HEK293 (cell line): ENCODE results near the gene PTX4.

Experiments
- ZBTB1 ChIP-seq: fragments of 450-650 bp; formaldehyde crosslinking; IDR thresholded peaks from 2 replicates; pipeline ENCODE4 v1.5.1; 2016; ENCODE audit warnings: missing biosample characterization, missing genetic modification characterization
- ZNF37A ChIP-seq: fragments of 450-650 bp; IDR thresholded peaks from 2 replicates; pipeline ENCODE4 v1.5.1; 2018; ENCODE audit warnings: missing biosample characterization, missing genetic modification characterization
- TF ChIP-seq, protein P1 (sequence below): fragments of 450-650 bp; formaldehyde crosslinking; IDR thresholded peaks from 2 replicates; pipeline ENCODE4 v1.5.1; 2016; ENCODE audit warnings: missing biosample characterization, missing genetic modification characterization

DNA sequence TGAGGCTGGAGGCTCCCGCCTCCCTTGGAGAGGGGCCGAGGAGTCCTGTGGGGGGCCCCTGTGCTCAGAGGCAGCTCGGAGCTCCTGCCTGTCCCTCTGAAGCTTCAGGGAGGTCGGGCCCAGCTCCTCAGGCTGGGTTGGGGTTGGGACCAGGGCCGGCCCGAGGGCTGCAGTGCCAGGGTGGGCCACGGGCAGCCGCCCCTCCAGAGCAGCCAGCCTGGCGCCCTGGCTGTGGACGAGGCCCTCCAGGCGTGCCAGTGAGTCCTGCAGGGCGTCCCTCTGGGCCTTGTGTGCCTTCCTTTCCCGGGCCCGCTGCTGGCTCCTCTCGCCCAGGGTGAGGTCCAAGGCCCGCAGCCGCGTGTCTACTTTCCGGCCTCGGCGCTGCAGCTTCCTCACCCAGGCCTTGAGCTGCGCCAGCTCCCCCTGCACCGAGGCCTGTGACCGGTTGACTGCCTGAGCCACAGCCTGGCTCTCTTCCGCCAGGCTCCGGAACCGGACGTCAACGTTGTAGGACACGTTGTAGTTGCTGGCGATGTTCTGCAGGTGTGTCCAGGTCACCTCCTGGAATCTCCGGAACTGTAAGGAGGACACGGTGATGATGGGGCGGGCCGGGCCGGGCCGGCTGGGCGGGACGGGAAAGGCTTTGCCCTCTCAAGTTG lies 1.2 kb downstream of the PTX4 start:
- TF ChIP-seq, protein P1, sequence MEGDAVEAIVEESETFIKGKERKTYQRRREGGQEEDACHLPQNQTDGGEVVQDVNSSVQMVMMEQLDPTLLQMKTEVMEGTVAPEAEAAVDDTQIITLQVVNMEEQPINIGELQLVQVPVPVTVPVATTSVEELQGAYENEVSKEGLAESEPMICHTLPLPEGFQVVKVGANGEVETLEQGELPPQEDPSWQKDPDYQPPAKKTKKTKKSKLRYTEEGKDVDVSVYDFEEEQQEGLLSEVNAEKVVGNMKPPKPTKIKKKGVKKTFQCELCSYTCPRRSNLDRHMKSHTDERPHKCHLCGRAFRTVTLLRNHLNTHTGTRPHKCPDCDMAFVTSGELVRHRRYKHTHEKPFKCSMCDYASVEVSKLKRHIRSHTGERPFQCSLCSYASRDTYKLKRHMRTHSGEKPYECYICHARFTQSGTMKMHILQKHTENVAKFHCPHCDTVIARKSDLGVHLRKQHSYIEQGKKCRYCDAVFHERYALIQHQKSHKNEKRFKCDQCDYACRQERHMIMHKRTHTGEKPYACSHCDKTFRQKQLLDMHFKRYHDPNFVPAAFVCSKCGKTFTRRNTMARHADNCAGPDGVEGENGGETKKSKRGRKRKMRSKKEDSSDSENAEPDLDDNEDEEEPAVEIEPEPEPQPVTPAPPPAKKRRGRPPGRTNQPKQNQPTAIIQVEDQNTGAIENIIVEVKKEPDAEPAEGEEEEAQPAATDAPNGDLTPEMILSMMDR, result no peak
- TF ChIP-seq ZBTB1 (tag by site-specific recombination) (no peak), ZNF37A (no peak)
